Measurements from ENCODE around the gene RELL2.

RELL2 gene

GRCh38 chr5:141618804-141619554 lies 17.8 kb upstream of the RELL2 start, which contains the start of gene DIAPH1:
Gene DIAPH1, minus strand, starts transcription at chr5:141619000. Its CDS starts 86 bp downstream, at chr5:141618914.
- DNase-seq (ENCODE audit: low spot score), result peak; percentile 98

GRCh38 chr5:141623186-141623585 lies 13.6 kb upstream of the RELL2 start:
- DNase-seq (ENCODE audit: low spot score), result no peak

- no peak for DNase-seq (ENCODE audit: low spot score)
Measured at GRCh38 chr5:141623611-141624010, 13.2 kb upstream of the RELL2 start.

GRCh38 chr5:141628175-141628788 lies 8.5 kb upstream of the RELL2 start:
- DNase-seq (ENCODE audit: low spot score), result no peak

GRCh38 chr5:141630570-141631140 lies 6.1 kb upstream of the RELL2 start:
- DNase-seq (ENCODE audit: low spot score), result no peak

- DNase-seq (ENCODE audit: low spot score), result no peak
Measured at GRCh38 chr5:141632650-141633049, 4.1 kb upstream of the RELL2 start.

GRCh38 chr5:141633871-141634561 lies 2.8 kb upstream of the RELL2 start:
- DNase-seq (ENCODE audit: low spot score), result no peak

GRCh38 chr5:141634720-141635119 lies 2.1 kb upstream of the RELL2 start:
- DNase-seq (ENCODE audit: low spot score), result no peak

- no peak for DNase-seq (ENCODE audit: low spot score)
Measured at GRCh38 chr5:141635646-141636045, 1.2 kb upstream of the RELL2 start.

- no peak for DNase-seq (ENCODE audit: low spot score)
Measured at GRCh38 chr5:141636106-141636412, 738 bp upstream of the RELL2 start.

- peak; percentile 38 for DNase-seq (ENCODE audit: low spot score)
Measured at GRCh38 chr5:141637123-141637766, 448 bp downstream of the RELL2 start.

- peak; percentile 59 for DNase-seq (ENCODE audit: low spot score)
Measured at GRCh38 chr5:141637767-141638419, 1.1 kb downstream of the RELL2 start.

GRCh38 chr5:141638771-141639170 lies 2.0 kb downstream of the RELL2 start:
- DNase-seq (ENCODE audit: low spot score), result no peak

GRCh38 chr5:141639357-141640050 lies 2.7 kb downstream of the RELL2 start:
- DNase-seq (ENCODE audit: low spot score), result no peak

- DNase-seq (ENCODE audit: low spot score), result no peak
Measured at GRCh38 chr5:141640051-141640415, 3.2 kb downstream of the RELL2 start.

GRCh38 chr5:141640698-141641097 lies 3.9 kb downstream of the RELL2 start:
- DNase-seq (ENCODE audit: low spot score), result no peak

- DNase-seq (ENCODE audit: low spot score), result peak; percentile 18
Measured at GRCh38 chr5:141641634-141642267, 5.0 kb downstream of the RELL2 start.

- DNase-seq (ENCODE audit: low spot score), result no peak
Measured at GRCh38 chr5:141646026-141646425, 9.2 kb downstream of the RELL2 start.

- no peak for DNase-seq (ENCODE audit: low spot score)
Measured at GRCh38 chr5:141647242-141647641, 10.4 kb downstream of the RELL2 start.

- no peak for DNase-seq (ENCODE audit: low spot score)
Measured at GRCh38 chr5:141647851-141648250, 11.1 kb downstream of the RELL2 start.
